GM21381 (cell line): ENCODE results near the gene MCTP2.

Experiments used
- ATAC-seq: cut with Tn5 transposase; IDR thresholded peaks from one replicate; pipeline ENCODE4 v1.9.1; 2021; ENCODE audit warnings: mild to moderate bottlenecking, moderate library complexity; ENCODE audit not compliant: unreplicated experiment

The MCTP2 gene

DNA sequence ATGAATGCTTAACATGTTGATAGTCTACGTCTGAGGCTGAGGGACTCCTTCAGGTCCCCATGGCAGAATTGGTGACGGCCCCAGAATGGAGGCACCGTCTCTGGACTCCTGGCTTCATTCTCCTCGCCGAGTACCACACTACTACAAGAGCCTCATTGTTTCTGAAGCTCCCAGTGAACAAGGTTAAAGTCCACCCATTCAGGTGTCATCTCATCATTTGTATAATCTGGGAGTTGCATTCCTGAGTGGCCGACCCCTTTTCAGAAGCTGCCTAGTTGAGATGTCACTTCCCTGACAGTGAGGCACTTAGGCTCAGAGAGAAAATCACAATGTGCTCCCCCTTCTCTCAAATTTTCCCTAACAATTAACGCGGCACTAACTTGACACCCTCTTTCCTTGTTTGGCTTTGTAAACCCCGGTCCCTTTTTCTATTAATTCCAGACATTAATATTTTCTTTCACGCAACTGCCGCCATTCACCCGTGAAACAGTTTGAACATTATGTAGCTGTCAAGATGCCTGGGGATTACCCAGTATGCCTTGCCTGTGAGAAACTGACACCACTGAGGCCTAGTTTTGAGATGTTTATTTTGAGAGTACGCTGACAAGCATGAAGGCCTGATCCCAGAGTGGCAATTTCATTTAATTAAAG, 105.6 kb downstream of the MCTP2 start:
- ATAC-seq, result no peak

DNA sequence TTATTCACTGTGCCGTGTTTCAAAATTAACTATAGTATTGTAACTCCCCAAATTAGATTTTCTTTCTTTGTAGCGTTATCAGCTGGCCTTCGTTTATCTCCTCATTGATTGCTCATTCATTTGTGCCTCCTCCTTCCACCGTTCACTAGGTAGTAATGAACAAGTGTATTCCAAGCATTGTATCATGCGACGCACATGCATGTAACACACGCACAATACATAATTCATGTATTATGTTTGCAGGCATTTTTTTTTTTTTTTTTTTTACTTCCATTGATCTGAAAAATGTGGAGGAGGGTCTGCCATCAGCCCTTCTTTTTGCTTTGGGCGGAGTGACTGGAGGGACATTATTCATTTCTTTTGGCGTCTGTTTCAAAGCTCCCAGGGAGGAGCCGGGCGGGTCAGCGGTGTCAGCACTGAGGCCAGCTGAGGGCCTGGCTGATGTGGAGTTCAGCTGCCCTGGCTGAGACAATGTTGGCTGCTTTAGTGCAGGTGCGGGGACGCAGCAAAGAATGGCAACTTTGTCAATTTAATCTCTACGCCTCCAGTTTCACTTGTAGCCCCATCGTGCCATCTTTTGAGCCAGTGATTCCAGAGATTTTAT, 107.0 kb downstream of the MCTP2 start:
- no peak for ATAC-seq

DNA sequence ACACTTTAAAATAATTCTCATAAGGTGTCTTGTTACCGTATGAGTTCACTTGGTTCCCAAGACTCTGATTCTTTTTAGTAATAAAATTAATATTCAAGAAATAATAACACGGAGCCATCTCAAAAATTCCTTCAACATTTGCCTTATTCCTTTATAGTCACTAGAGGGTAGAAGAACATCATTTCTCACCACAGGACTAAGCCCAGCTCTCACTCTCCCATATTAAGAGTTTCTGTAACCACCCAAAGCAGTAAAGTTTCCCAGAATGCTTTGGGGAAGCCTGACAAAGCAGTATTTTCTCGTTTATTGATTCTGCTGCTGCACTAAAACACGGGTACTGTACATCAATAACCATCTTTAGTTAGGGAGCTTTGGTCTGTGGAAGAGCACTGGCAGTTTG, 114.9 kb downstream of the MCTP2 start:
- ATAC-seq, result no peak

DNA sequence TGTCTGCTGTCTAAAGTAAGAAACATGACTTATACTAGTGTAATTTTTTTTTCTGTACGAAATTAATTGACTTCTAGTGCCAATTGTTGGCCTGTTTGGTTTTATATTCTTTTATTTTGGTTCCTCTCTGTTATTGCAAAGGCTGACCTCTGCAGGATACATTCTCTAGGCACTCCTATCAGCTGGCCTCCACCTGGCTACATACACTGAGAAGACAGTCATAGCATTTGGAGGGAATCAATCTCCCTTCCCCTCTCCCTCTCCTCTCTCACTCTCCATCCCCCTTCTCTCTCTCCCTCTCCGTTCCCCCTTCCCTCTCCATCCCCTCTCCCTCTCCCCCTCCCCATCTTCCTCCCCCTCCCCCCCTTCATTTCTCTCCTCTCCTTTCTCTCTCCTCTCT, 116.7 kb downstream of the MCTP2 start:
- no peak for ATAC-seq

DNA sequence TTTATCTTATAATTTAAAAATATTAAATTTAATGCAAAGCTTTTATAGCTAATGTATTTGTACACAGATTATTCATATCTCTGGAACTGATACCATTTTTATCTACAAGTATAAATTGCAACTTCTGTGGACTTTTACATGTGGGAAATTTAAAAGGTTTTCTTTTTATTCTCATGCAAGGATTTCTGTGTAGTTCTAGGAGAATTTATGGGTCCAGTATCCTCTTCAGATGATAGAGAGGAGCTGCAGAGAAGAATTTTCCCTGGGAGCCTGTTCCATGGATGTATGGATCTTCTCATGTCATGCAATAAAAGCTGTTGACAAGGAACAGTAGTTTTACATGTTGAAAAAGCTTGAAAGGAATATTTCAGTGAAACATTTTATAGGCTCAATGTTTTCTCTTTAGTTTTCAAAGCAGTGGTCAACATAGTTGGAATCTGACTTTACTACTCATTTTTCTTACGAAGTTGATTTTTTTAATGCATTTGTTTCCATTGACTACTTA, 119.7 kb downstream of the MCTP2 start:
- no peak for ATAC-seq

DNA sequence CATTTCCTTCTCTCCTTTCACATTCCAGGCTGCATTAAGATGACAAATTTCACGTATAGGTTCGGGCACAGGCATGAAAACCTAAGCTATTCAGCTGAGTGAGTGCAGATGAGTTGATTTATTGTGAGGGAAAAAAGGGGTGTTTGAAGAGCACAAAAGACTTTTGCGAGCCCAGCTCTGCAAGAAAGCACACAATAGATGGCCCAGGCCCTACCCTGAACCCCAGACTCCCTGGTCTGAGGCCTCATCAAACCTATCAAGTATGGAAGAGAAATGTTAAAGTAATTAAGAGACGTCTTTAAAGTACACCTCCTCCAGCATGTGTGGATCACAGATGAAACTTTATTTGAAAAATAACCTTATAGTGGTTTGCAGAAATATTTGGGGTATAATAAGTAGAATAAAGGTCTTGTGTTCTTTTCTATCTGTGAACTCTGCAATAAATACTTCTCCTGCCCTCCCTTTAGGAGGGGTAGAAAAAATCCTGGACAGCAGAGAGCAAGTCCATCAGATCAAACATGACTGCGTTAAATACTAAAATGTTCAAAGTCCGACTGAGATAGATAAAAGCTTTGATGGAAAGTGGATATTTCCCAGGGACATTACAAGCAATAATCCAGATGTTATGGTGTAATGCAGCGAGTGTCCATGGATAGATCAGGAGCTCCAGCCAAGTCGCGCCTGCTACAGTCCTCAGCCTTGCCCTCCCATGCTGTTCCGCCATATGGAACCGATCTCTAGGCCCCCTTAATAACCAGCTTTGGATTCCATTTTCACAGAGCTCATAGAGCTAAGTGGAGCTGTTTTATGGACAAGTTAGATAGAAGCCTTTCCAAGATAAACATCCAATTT, 121.5 kb downstream of the MCTP2 start:
- ATAC-seq, result no peak

DNA sequence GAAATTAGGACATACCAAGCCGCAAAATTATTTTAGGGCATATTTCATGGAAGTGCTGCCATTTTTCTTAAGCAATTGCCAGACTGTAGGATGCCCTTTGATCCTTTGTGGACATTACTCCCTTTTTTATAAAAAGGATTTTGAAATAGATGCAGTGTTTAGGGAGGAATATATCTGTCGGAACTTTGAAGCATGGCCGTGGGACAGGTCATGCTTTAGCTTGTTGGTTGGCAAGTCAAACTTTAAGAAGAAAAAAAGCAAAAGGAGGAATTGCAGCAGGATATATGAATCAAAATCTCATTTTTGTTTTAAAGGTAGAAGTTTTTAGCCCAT, 122.1 kb downstream of the MCTP2 start:
- ATAC-seq, result no peak

DNA sequence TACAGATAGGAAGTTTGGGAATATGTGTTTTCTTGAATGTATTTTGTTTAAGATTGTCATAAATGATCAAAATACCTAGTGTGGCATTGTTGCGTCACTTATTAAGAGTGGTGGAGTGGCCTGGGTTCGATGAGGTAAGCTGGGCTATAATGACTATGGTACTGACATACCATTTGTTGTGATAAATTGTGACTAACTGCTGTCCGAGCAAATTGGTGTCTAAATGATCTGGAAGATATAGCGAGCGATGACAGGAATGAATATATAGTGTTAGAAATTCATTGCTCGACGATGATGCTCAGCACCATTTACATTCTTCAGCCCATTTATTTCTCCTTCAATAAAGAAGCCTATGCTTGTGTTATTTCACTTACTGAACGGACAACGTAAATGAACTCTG, 123.3 kb downstream of the MCTP2 start:
- no peak for ATAC-seq

DNA sequence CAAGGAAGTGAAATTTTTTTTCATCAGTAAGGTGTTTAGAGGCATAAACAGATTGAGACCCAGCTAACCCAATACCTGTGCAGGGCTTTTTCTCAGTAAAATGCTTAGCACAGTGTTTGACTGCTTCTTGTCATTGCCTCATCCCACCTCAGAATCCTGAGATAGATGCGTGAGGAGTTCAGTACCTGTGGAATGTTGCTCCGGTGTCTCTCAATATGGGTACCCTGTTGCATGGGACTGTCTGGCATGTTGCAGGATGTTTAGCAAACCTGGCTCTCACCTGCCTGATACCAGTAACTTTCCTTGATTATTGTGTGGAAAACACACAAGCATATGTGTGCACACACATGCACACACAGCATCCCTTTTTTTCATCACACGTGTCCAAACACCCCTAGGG, 128.4 kb downstream of the MCTP2 start:
- no peak for ATAC-seq

DNA sequence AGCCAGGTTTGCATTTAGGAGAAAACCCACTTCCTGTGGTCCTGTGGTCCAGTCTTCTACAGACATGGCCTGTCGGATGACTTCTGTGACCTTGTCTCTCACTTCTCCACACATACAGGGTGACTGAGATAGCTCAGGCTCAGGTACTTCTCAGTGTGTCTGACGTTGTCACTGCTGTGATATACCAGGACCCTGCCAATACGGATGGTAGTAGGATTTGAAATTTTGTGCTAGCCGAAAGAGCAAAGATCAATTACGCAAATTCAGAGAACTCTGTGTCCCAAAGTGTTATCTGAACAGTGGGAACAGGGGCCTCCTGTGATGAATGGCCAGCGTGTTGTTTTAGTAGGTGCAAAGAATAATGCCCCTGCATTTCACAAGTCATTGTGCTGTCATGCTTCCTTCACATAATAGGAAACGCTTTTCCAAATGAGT, 128.9 kb downstream of the MCTP2 start:
- no peak for ATAC-seq

DNA sequence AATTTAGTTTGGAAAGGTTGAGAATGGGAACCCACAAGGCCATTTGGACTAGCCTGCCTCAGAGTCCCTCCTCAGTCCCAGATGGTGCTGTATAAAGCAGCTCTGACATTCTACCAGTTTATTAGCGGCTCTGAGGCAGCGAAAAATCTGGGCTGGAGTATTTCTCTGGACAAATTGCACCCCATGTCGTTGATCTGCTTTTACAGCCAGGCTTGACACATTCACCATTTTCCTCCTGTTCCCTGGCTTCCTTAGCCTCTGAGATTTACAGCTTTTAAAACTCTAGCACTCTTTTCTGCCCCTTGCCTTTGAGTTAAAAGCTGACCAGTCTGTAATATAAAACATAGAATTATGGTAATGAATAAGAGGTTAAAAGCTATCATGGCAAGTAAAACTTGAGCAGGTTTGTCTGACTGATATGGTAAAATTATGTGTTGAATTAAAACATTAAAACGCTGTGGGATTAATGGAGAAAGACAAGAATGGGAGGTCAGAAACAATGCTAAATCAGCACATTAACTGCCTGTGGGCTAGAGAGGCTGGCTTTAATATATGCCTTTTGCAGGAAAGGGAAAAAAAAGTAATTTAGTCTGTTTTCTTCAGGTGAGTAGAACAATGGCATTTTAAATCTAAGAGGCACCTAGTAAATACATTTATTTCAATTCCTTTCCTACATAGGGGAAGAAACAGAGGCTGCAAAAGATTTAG, 131.2 kb downstream of the MCTP2 start:
- no peak for ATAC-seq

DNA sequence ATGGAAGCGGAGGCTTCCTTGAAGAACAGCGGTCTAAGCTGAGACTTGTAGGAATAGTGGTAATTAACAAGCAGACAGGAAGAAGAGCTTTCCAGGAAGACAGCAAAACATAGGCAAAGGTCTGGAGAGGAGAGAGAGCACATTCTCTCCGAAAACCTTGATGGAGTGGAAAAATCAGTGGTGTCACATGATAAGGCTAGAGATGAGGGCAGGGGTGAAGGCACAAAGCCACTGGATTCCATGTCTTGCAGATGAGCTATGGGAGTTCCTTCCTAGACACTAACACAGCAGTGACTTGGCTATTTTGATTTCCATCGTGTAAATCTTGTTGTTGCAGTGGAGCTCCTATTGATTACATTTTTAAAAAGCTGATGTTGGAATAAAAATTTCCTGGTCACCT, 132.0 kb downstream of the MCTP2 start:
- no peak for ATAC-seq

DNA sequence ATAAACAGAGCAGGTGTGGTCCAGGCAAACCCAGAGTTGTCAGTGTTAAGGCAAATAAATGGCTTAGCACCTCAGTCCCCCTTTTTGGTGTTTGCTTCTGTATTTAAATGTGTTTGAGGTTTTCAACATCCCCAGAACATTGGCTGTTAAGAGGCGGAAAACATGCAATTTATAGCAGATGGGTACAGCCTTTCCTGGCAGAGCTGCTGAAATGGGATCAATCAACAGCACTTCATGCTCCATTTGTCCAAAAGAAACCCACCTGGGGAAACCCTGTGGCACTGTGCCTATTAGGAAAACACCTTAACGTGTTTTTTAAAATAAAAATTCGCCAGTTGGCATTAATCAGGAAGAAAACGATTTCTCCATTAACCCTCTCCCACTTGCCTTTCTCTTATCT, 135.4 kb downstream of the MCTP2 start:
- no peak for ATAC-seq

DNA sequence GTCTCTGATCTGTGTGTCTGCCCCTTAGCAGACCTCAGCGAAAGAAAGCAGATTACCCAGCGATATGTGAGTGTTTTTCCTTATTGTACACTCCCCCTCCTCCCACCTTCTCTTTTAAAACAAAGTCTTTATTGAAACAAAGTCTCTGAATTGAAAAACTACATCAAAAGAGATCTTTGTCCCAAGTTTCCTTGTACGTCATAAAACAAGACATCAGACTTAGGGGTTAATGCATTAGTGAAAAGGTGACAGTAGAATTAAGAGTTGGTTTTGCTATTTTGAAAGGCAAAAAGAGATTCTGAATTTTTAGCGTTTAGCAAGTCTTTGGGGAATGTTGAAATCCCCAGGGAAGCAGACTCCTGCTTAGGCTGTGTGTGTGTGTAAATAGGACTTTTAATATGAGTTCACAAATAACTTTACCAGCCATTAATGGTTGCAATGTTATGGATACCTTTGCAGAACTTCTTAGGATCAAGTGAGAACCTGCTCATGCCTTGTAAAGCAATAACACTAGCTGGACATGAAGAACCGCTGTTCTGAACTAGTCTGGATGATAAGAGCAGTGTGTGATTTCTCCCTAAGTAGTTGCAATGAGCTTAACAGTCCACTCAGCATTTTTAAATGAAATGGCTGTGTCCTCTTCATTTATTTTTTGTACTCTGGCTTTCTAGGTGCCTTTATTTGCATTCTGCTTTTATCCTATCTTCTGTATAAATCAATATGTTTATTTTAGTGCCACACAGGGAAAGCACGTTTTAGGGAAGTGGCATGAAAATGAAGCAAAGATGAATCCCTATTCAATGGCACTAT, 136.6 kb downstream of the MCTP2 start:
- ATAC-seq, result no peak

DNA sequence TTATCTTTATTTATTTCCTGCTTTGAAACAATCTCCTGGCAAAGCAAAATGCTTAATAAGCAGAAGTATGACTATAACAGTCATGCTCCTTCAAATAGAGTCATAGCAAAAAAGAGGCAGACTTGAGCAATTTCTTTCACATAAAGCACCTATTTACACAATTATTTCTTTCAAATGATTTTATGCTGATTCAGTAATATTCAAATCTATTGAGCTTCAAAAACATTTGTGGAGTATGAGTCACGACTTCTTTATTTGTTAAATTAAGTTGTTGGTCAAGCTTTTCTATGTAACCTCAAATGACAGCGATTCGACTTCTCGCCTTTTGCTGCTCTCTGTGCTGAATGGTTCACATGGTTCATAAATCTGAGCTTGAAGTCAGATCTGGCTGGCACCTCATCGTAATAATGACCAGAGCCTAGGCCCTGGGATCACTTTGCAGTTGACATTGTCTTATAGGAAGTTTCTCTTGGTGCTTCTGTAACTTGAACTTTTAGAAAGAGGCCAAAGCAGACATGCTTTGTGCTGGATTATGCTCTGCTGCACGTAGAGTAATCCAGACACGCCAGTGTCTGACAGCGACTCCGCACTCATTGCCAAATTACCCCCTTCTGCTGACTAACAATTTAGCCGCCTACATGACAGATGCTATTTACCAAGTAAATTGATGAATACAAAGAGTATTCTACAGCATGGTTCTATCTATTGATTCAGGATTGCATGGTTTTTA, 139.0 kb downstream of the MCTP2 start:
- no peak for ATAC-seq

DNA sequence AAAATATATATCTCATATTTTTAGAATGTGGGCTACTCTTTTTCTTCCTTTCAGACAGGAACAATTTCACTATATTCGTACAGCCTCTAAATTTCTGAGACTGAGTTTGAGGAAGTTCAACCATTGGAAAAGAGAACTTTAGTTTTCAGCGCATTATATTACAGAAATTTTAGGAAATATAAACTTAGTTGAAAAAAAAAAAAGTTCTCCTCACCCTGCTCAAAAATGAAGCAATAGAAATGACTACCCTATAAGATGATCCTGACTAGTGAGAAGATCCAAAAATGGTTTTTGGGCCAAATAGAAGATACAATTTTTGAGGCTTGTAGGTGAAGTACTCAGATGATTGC, 139.6 kb downstream of the MCTP2 start:
- no peak for ATAC-seq

DNA sequence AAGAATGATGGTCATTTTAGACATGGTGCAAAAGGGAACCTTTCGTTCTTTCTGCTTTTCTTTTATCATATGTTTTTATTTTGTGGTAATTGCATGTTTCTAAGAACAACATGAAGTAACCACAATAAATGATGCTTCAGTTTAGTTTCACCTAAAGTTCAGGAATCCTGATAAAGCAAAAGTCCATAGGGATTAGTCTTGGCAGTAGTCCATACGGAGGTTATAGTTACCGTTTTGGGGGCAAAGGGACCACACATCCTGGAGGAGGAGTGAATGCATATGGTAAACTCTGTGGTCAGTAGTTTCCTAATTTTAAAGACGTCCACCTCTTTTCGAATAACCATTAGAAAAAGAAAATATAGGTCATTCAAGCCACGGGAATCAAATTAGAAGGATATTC, 141.5 kb downstream of the MCTP2 start:
- ATAC-seq, result no peak

DNA sequence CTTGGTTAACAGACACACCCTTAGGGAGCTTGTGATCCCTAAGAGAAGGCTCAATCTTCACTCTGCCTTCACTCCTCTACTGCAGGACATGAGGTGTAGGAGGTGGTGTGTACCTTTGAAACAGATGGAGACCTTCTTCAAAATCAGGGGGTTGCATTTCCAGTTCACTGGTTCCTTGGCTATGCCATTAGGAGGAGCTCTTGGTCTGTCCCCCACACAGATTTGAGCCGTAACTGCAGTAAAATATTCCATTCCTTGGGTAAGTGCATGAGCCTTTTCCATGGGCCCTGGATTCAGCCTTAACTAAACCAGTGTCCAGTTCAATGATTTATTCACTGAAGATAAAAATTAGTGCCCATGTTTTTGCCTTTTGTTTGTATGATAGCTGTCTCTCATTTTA, 144.6 kb downstream of the MCTP2 start:
- ATAC-seq, result no peak

DNA sequence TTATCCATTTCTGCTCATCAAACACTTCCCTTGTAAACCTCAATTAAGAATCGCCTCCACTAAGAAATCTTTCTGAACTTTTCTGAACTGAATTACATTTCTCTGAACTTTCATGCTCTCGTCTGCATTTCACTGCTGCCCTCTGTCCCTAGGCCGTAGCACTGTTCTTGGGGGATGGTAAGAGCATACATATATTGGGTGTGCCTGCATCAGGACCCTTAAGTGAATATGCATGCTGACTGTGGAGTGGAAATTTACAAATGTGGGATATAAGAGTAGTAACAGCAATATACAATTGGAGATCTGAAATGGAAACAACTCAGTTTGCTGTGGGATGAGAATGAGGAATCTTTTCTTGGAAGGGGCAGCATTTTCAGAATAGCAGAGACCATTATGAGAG, 148.6 kb downstream of the MCTP2 start:
- ATAC-seq, result no peak

DNA sequence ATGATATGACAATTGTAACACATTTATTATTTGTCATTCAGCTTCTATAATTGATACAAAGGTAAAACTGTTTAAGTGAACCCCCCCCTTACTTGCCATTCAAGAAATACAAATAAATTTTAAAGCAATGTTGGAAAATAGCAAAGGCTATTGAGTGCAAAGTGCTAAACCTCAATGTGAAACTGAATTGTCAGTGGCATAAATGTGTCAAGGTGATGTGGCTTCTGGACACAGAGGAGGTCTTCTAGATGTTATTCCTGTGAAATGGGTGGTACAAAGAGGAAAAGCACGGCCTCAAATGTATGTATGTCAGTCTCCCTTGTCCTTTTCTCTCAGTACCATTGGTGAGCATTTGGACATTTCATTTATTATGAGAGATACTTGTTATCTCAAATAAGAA, 149.4 kb downstream of the MCTP2 start:
- no peak for ATAC-seq
